Ascending aorta (tissue), 2 donors: ENCODE results near the gene SMARCC2. TPM values are rescaled to one million over a fixed set of nuclear protein-coding genes. Genes with fewer than 3 reads are reported as not detected.
"Not testable (repeated sequence)": the region's sequence is repeated elsewhere in the genome, so short reads cannot be mapped to it uniquely, and the experiment has no call there.

Experiments
- DNase-seq, 2 donors: peaks; one replicate each; pipeline ENCODE4 v3.0.0-alpha.2; 2019; ENCODE audit warnings: low spot score in 2 of 2
- H3K27ac ChIP-seq, 2 donors: fragments of 200-600 bp; sonication (generic); one replicate each; pipeline ENCODE4 v1.5.1; 2016 to 2017; ENCODE audit warnings: mild to moderate bottlenecking in 1 of 2
- H3K27me3 ChIP-seq: fragments of 200-600 bp; sonication (generic); one replicate; pipeline ENCODE4 v1.5.1; 2017
- H3K36me3 ChIP-seq, 2 donors: fragments of 200-600 bp; sonication (generic); one replicate each; pipeline ENCODE4 v1.5.1; 2016
- H3K4me1 ChIP-seq, 2 donors: fragments of 200-600 bp; sonication (generic); one replicate each; pipeline ENCODE4 v1.5.1; 2016 to 2017; ENCODE audit warnings: mild to moderate bottlenecking in 1 of 2
- H3K4me3 ChIP-seq, 2 donors: fragments of 200-600 bp; sonication (generic); one replicate each; pipeline ENCODE4 v1.5.1; 2016 to 2017; ENCODE audit warnings: mild to moderate bottlenecking in 1 of 2
- H3K9me3 ChIP-seq, 2 donors: fragments of 200-600 bp; sonication (generic); one replicate each; pipeline ENCODE4 v1.5.1; 2016
- CTCF ChIP-seq, 3 experiments: fragments of 200-600 bp in 2 of 3; fragments of 450-650 bp in 1 of 3; sonication (generic) in 2 of 3; IDR thresholded peaks; one replicate each; pipeline ENCODE4 v1.5.1; 2016 to 2019; ENCODE audit warnings: antibody characterized with exemption in 3 of 3, mild to moderate bottlenecking in 1 of 3, moderate library complexity in 1 of 3
- intact Hi-C: fragments of 100-400 bp; cut with DNase I; formaldehyde crosslinking; loops from one replicate; pipeline ENCODE4 v1.15.1; 2023
- total RNA-seq: library from RNA; depleted of rRNA; stranded (reverse); fragments of >200 nt; gene quantifications from one replicate; pipeline ENCODE4 v1.1.0, GENCODE V29; 2016

The SMARCC2 gene
- total RNA-seq, 1 donor from 2014 or later, result 53.9 TPM

GRCh38 chr12:56157201-56158028 lies 31.9 kb downstream of the SMARCC2 start:
- peaks cover 10 to 45% of the 10 kb centered on the region in 2 donors for H3K4me1 ChIP-seq
- peak; percentile 73 to 75 (median 74) for TF ChIP-seq CTCF (IDR thresholded peaks at IDR 0.05)
- H3K27ac ChIP-seq, result peak overlapping the region; percentile 91 to 94
- no peaks in the 10 kb centered on the region for H3K9me3 ChIP-seq
- peak; percentile 40 to 93 for DNase-seq
- peak overlapping the region; percentile 83 to 96 for H3K4me3 ChIP-seq
- no peaks in the 10 kb centered on the region for H3K27me3 ChIP-seq
- intact Hi-C loops, result loop anchor here (1.0 to 2.0 kb wide), 3 partner anchors 29 to 39 kb away; partner anchors contain the start of genes ESYT1, SMARCC2 and ZC3H10
- peaks cover 31 to 33% of the 10 kb centered on the region in 2 donors for H3K36me3 ChIP-seq

GRCh38 chr12:56156464-56157200 lies 32.7 kb downstream of the SMARCC2 start:
- H3K9me3 ChIP-seq, DNase-seq, intact Hi-C loops, H3K27me3 ChIP-seq: not testable (repeated sequence)
- H3K4me3 ChIP-seq, result peak overlapping the region; percentile 83 to 96
- peak overlapping the region; percentile 91 to 94 for H3K27ac ChIP-seq
- peaks cover 24 to 25% of the 10 kb centered on the region in 2 donors for H3K36me3 ChIP-seq
- peaks cover 10 to 41% of the 10 kb centered on the region in 2 donors for H3K4me1 ChIP-seq

GRCh38 chr12:56155256-56155845 lies 33.9 kb downstream of the SMARCC2 start:
- H3K36me3 ChIP-seq, result peaks cover 11 to 12% of the 10 kb centered on the region in 2 donors
- no peaks in the 10 kb centered on the region for H3K9me3 ChIP-seq
- intact Hi-C loops, result no loop called here
- no peak overlapping the region for H3K4me3 ChIP-seq
- DNase-seq, result no peak
- no peak overlapping the region for H3K27ac ChIP-seq
- no peaks in the 10 kb centered on the region for H3K27me3 ChIP-seq
- no peak for TF ChIP-seq CTCF (IDR thresholded peaks at IDR 0.05)
- H3K4me1 ChIP-seq, result peaks cover 6 to 32% of the 10 kb centered on the region in 2 donors

DNA sequence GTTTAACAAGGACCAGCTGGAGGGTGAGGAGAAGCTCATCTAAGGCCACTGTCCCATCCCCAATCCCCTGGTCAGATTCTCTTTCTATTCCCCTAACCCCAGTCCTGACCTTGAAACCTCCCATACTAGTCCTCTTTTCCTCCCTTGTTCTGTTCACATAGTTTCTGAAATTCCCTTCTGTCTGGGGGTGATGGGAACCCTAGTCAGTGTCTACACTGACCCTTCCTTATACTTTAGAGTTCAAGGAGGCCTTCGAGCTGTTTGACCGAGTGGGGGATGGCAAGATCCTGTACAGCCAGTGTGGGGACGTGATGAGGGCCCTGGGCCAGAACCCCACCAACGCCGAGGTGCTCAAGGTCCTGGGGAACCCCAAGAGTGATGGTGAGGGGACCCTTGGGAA lies 34.5 kb downstream of the SMARCC2 start:
- Histone ChIP-seq H3K27ac (no peak overlapping the region), H3K4me1 (peaks cover 3 to 27% of the 10 kb centered on the region in 2 donors), H3K9me3 (no peaks in the 10 kb centered on the region), H3K27me3 (no peaks in the 10 kb centered on the region), H3K36me3 (peaks cover 6 to 7% of the 10 kb centered on the region in 2 donors), H3K4me3 (no peak overlapping the region)
- intact Hi-C loops, result no loop called here
- TF ChIP-seq CTCF (IDR thresholded peaks at IDR 0.05), result no peak
- no peak for DNase-seq

- Histone ChIP-seq H3K4me1 (peaks cover 0 to 25% of the 10 kb centered on the region in 2 donors), H3K4me3 (no peak overlapping the region), H3K27me3 (no peaks in the 10 kb centered on the region), H3K9me3 (no peaks in the 10 kb centered on the region), H3K36me3 (peaks cover 1 to 2% of the 10 kb centered on the region in 2 donors), H3K27ac (no peak overlapping the region)
- TF ChIP-seq CTCF (IDR thresholded peaks at IDR 0.05), result no peak
- intact Hi-C loops, result no loop called here
- DNase-seq, result no peak
Measured at GRCh38 chr12:56154246-56154771, 35.0 kb downstream of the SMARCC2 start.
